GM12878 (cell line): ENCODE measurements around the gene COL19A1. TPM values are rescaled to one million over a fixed set of nuclear protein-coding genes. Genes with fewer than 3 reads are reported as not detected.

Experiments
- BACH1 ChIP-seq: fragments of 450-650 bp; IDR thresholded peaks from 2 replicates; pipeline ENCODE4 v1.6.1; 2017; ENCODE audit warnings: mild to moderate bottlenecking, borderline replicate concordance
- BHLHE40 ChIP-seq, 2 experiments: fragments of 450-650 bp in 1 of 2; IDR thresholded peaks; 2 replicates each; pipeline ENCODE4 v1.6.1; 2011 to 2017; ENCODE audit warnings: low read depth in 2 of 2, borderline replicate concordance in 1 of 2, improper control_type of control experiment in 1 of 2, low read length in 1 of 2, mild to moderate bottlenecking in 1 of 2
- CHD1 ChIP-seq: IDR thresholded peaks from 2 replicates; pipeline ENCODE4 v1.6.1; 2012; ENCODE audit warnings: low read depth, low read length, improper control_type of control experiment
- CHD4 ChIP-seq: fragments of 200-600 bp; sonication (generic); IDR thresholded peaks from 2 replicates; pipeline ENCODE4 v1.6.1; 2016; ENCODE audit warnings: mild to moderate bottlenecking
- DPF2 ChIP-seq: fragments of 450-650 bp; IDR thresholded peaks from 2 replicates; pipeline ENCODE4 v1.6.1; 2017; ENCODE audit warnings: mild to moderate bottlenecking
- HDGF ChIP-seq: fragments of 450-650 bp; IDR thresholded peaks from 2 replicates; pipeline ENCODE4 v1.6.1; 2016; ENCODE audit warnings: antibody characterized with exemption
- IRF4 ChIP-seq: IDR thresholded peaks from 2 replicates; pipeline ENCODE4 v1.6.1; 2011; ENCODE audit warnings: low read depth, low read length
- KLF5 ChIP-seq: fragments of 450-650 bp; IDR thresholded peaks from 2 replicates; pipeline ENCODE4 v1.6.1; 2014; ENCODE audit warnings: mild to moderate bottlenecking; ENCODE audit not compliant: partially characterized antibody
- MEF2B ChIP-seq: fragments of 450-650 bp; IDR thresholded peaks from 2 replicates; pipeline ENCODE4 v1.6.1; 2018; ENCODE audit warnings: mild to moderate bottlenecking, moderate library complexity; ENCODE audit not compliant: partially characterized antibody, poor library complexity, severe bottlenecking
- MYB ChIP-seq: fragments of 150-350 bp; IDR thresholded peaks from 2 replicates; pipeline ENCODE4 v1.6.1; 2014; ENCODE audit warnings: mild to moderate bottlenecking, low read depth, low read length, borderline replicate concordance
- NBN ChIP-seq: fragments of 450-650 bp; IDR thresholded peaks from 2 replicates; pipeline ENCODE4 v1.6.1; 2016
- NFIC ChIP-seq: IDR thresholded peaks from 2 replicates; pipeline ENCODE4 v1.6.1; 2012; ENCODE audit warnings: low read depth, mild to moderate bottlenecking, inconsistent platforms, low read length, moderate library complexity
- RAD21 ChIP-seq: IDR thresholded peaks from 2 replicates; pipeline ENCODE4 v1.6.1; 2011; ENCODE audit warnings: mild to moderate bottlenecking, low read depth, low read length, moderate library complexity; ENCODE audit not compliant: insufficient read depth
- SIX5 ChIP-seq: IDR thresholded peaks from 2 replicates; pipeline ENCODE4 v1.6.1; 2011; ENCODE audit warnings: mild to moderate bottlenecking, low read depth, low read length, moderate library complexity; ENCODE audit not compliant: severe bottlenecking
- SMC3 ChIP-seq: IDR thresholded peaks from 2 replicates; pipeline ENCODE4 v1.6.1; 2011; ENCODE audit warnings: low read length, improper control_type of control experiment, borderline replicate concordance
- SREBF1 ChIP-seq: IDR thresholded peaks from 2 replicates; pipeline ENCODE4 v1.6.1; 2012; ENCODE audit warnings: mild to moderate bottlenecking, low read length
- ZBED1 ChIP-seq: IDR thresholded peaks from 2 replicates; pipeline ENCODE4 v1.6.1; 2016; ENCODE audit warnings: borderline replicate concordance
- ZNF207 ChIP-seq: fragments of 450-650 bp; IDR thresholded peaks from 2 replicates; pipeline ENCODE4 v1.6.1; 2014; ENCODE audit warnings: antibody characterized with exemption, mild to moderate bottlenecking, borderline replicate concordance
- polyA plus RNA-seq, 11 experiments: library from polyadenylated mRNA; depleted of rRNA in 4 of 11; unstranded in 6 of 11; stranded (reverse) in 5 of 11; fragments of >200 nt; fragmentation: Nextera tagmentation in 4 of 11; fragmentation: Illumina TruSeq in 1 of 11; extraction: Ambion mirVana in 4 of 11; extraction: Trizol in 1 of 11; gene quantifications; 1 replicate in 1 of 11; 2 replicates in 10 of 11; pipeline versions ENCODE4 v1.2.1 to v1.2.3, GENCODE V29; 2011 to 2016; ENCODE audit warnings: inconsistent platforms in 2 of 11, missing spikeins in 2 of 11, low read depth in 1 of 11
- total RNA-seq, 4 experiments: library from RNA; depleted of rRNA in 3 of 4; stranded (reverse); fragments of >200 nt in 3 of 4; fragmentation: Illumina TruSeq in 1 of 4; extraction: Trizol in 1 of 4; gene quantifications; 2 replicates each; pipeline versions ENCODE4 v1.2.1 to v1.2.3, GENCODE V29; 2013 to 2021
- TF ChIP-seq, protein P1 (sequence below): fragments of 450-650 bp; IDR thresholded peaks from 2 replicates; pipeline ENCODE4 v1.6.1; 2017; ENCODE audit warnings: antibody characterized with exemption, mild to moderate bottlenecking, moderate library complexity
- TF ChIP-seq, protein P2 (sequence below): IDR thresholded peaks from 2 replicates; pipeline ENCODE4 v1.6.1; 2012; ENCODE audit warnings: mild to moderate bottlenecking, low read depth, low read length
- TF ChIP-seq, protein P3 (sequence below): fragments of 450-650 bp; IDR thresholded peaks from 2 replicates; pipeline ENCODE4 v1.6.1; 2014; ENCODE audit warnings: mild to moderate bottlenecking

Gene COL19A1
- total and polyA plus RNA-seq, 10 of the 15 experiments (the other 5 are each of a cell fraction or from before 2014, with no cell fraction given), result 1.1 to 13.5 (median 4.1) TPM

DNA sequence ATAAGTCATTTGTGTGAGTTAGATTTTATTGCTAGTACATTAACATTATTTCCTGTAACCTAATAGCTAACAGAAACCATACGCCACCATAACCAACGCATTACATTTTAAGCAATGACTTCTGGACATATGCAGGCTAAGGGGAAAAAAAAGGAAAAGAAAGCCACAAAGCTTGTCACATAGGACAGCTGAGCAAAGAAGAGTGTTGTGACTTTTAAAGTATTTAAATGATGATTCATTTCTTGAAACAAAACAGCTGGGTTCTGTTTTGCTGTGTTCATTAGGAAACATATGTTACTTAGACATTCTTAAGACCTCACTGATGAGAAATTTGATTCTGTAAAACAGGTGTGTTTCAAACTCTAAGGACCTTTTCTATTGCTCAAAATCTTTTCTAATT, 265.2 kb downstream of the COL19A1 start (continued):
- TF ChIP-seq, protein P1, sequence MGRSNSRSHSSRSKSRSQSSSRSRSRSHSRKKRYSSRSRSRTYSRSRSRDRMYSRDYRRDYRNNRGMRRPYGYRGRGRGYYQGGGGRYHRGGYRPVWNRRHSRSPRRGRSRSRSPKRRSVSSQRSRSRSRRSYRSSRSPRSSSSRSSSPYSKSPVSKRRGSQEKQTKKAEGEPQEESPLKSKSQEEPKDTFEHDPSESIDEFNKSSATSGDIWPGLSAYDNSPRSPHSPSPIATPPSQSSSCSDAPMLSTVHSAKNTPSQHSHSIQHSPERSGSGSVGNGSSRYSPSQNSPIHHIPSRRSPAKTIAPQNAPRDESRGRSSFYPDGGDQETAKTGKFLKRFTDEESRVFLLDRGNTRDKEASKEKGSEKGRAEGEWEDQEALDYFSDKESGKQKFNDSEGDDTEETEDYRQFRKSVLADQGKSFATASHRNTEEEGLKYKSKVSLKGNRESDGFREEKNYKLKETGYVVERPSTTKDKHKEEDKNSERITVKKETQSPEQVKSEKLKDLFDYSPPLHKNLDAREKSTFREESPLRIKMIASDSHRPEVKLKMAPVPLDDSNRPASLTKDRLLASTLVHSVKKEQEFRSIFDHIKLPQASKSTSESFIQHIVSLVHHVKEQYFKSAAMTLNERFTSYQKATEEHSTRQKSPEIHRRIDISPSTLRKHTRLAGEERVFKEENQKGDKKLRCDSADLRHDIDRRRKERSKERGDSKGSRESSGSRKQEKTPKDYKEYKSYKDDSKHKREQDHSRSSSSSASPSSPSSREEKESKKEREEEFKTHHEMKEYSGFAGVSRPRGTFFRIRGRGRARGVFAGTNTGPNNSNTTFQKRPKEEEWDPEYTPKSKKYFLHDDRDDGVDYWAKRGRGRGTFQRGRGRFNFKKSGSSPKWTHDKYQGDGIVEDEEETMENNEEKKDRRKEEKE, result no peak
- TF ChIP-seq MYB, result no peak
- TF ChIP-seq NBN, result peak; percentile 36; the same call in 1 of the 2 replicates
- no peak for TF ChIP-seq CHD4
- no peak for TF ChIP-seq ZBED1
- TF ChIP-seq IRF4, result peak; percentile 90
- no peak for TF ChIP-seq RAD21
- no peak for TF ChIP-seq HDGF
- peak; percentile 79 for TF ChIP-seq NFIC
- TF ChIP-seq, protein P2, sequence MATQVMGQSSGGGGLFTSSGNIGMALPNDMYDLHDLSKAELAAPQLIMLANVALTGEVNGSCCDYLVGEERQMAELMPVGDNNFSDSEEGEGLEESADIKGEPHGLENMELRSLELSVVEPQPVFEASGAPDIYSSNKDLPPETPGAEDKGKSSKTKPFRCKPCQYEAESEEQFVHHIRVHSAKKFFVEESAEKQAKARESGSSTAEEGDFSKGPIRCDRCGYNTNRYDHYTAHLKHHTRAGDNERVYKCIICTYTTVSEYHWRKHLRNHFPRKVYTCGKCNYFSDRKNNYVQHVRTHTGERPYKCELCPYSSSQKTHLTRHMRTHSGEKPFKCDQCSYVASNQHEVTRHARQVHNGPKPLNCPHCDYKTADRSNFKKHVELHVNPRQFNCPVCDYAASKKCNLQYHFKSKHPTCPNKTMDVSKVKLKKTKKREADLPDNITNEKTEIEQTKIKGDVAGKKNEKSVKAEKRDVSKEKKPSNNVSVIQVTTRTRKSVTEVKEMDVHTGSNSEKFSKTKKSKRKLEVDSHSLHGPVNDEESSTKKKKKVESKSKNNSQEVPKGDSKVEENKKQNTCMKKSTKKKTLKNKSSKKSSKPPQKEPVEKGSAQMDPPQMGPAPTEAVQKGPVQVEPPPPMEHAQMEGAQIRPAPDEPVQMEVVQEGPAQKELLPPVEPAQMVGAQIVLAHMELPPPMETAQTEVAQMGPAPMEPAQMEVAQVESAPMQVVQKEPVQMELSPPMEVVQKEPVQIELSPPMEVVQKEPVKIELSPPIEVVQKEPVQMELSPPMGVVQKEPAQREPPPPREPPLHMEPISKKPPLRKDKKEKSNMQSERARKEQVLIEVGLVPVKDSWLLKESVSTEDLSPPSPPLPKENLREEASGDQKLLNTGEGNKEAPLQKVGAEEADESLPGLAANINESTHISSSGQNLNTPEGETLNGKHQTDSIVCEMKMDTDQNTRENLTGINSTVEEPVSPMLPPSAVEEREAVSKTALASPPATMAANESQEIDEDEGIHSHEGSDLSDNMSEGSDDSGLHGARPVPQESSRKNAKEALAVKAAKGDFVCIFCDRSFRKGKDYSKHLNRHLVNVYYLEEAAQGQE, result no peak
- no peak for TF ChIP-seq KLF5
- TF ChIP-seq, protein P3, sequence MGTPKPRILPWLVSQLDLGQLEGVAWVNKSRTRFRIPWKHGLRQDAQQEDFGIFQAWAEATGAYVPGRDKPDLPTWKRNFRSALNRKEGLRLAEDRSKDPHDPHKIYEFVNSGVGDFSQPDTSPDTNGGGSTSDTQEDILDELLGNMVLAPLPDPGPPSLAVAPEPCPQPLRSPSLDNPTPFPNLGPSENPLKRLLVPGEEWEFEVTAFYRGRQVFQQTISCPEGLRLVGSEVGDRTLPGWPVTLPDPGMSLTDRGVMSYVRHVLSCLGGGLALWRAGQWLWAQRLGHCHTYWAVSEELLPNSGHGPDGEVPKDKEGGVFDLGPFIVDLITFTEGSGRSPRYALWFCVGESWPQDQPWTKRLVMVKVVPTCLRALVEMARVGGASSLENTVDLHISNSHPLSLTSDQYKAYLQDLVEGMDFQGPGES, result no peak
- TF ChIP-seq ZNF207, result no peak
- no peak for TF ChIP-seq SREBF1
- TF ChIP-seq CHD1, result no peak
- TF ChIP-seq BACH1, result no peak
- peak; percentile 6 for TF ChIP-seq MEF2B
- no peak for TF ChIP-seq SMC3
- TF ChIP-seq BHLHE40 (IDR thresholded peaks at IDR 0.05; ENCODE audit: borderline replicate concordance in 1 of 2, low read depth in 2 of 2, low read length in 1 of 2), result peak; percentile 16 to 42; a peak in 3 of 4 replicates
- no peak; the same call in 1 of the 2 replicates for TF ChIP-seq DPF2
- TF ChIP-seq SIX5, result no peak
